ENCODE results near the gene PDHB. TPM values are rescaled to one million over a fixed set of nuclear protein-coding genes. Genes with fewer than 3 reads are reported as not detected.

PDHB gene
- total RNA-seq (2022; extraction: Qiagen RNA extraction; ENCODE audit: low read depth): 56.4 to 64.2 TPM (median 59.9 TPM) in 5 replicates

DNA sequence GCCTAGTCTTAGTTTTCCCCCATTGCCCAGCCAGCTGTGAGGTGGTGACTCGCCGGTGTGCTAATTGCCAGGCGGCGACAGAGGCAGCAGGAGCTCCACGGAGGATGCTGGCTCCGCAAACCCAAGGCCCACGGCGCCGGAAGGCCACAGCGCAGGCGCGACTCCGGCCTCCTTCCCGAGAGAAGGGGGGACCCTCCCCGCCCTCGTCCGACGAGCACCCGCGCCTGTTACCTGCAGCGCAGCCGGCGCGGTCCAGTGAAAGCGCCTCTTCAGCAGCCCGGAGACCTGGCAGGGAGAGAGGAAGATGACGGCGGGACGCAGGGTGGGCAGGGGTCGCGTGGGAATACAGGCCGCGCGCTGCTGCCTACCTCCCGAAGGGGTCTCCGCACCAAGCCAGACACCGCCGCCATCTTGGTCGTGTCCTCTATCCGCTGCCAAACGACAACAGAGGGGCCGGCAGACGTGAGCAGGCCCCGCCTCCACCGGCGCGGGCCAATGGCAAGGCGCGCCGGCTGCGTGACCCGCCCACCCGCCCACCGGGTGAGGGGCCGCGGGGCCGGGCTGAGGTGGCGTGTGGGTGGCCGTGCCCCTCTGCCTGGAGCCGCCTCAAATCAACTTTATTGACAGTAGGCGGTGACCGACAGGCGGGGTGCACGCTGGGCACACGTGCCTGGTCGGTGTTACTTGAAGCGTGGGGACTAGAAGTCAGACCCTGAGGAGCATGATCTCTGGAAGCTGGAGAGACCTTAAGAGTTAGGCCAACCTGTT, at the start of gene PDHB:
Gene PDHB (minus strand): TSS at position 433 of the 768 bp plus-strand sequence. CDS start 23 bp downstream, at position 410.

Other genes with a start within 250 kb of the PDHB start
- 0.35 TPM in 1 of 5 replicates, not detected in the others for gene DNASE1L3, start 222.9 kb downstream of the PDHB start, total RNA-seq (2022; extraction: Qiagen RNA extraction; ENCODE audit: low read depth)
- 9.4 to 12.3 TPM (median 11.4 TPM) in 5 replicates for gene ABHD6, start 196.0 kb downstream of the PDHB start, total RNA-seq (2022; extraction: Qiagen RNA extraction; ENCODE audit: low read depth)
- 9.8 to 12.3 TPM (median 10.1 TPM) in 5 replicates for gene RPP14, start 127.6 kb downstream of the PDHB start, total RNA-seq (2022; extraction: Qiagen RNA extraction; ENCODE audit: low read depth)
- gene HTD2, start 127.3 kb downstream of the PDHB start, total RNA-seq (2022; extraction: Qiagen RNA extraction; ENCODE audit: low read depth): 6.7 to 8.2 TPM (median 8.1 TPM) in 5 replicates
- gene PXK, start 100.9 kb downstream of the PDHB start, total RNA-seq (2022; extraction: Qiagen RNA extraction; ENCODE audit: low read depth): 4.9 to 6.7 TPM (median 6.3 TPM) in 5 replicates
- 6.1 to 9.1 TPM (median 8.6 TPM) in 5 replicates for gene KCTD6, start 58.3 kb upstream of the PDHB start, total RNA-seq (2022; extraction: Qiagen RNA extraction; ENCODE audit: low read depth)
- gene ACOX2, start 103.4 kb upstream of the PDHB start, total RNA-seq (2022; extraction: Qiagen RNA extraction; ENCODE audit: low read depth): 6.9 to 11.0 TPM (median 9.1 TPM) in 5 replicates
- 0.08 to 0.21 TPM (median 0.13 TPM) in 5 replicates for gene FAM107A, start 143.6 kb upstream of the PDHB start, total RNA-seq (2022; extraction: Qiagen RNA extraction; ENCODE audit: low read depth)
- gene FAM3D, start 232.9 kb upstream of the PDHB start, total RNA-seq (2022; extraction: Qiagen RNA extraction; ENCODE audit: low read depth): not detected in 5 replicates